Measurements from ENCODE around the gene PGS1. TPM values are rescaled to one million over a fixed set of nuclear protein-coding genes. Genes with fewer than 3 reads are reported as not detected.

The PGS1 gene
- total and polyA plus RNA-seq, 2 donors (not counting 1 experiment from before 2014, with no cell fraction given): 22.4 to 34.5 TPM

GRCh38 chr17:78397681-78398101 is 19.2 kb downstream of the PGS1 start:
- Histone ChIP-seq H3K9me3 (ENCODE audit: control insufficient read depth, insufficient read depth, low read depth, low read length) (no peaks in the 10 kb centered on the region), H3K27me3 (ENCODE audit: control insufficient read depth, insufficient read depth, low read length) (no peaks in the 10 kb centered on the region), H4K20me1 (ENCODE audit: control insufficient read depth, extremely low read depth, insufficient read depth, low read length) (no peaks in the 10 kb centered on the region), H3K4me1 (ENCODE audit: control insufficient read depth, extremely low read depth, insufficient read depth, low read length) (peaks cover 12% of the 10 kb centered on the region), H3K36me3 (ENCODE audit: control insufficient read depth, insufficient read depth, low read length) (peaks cover 34% of the 10 kb centered on the region), H3K4me2 (ENCODE audit: extremely low read depth, insufficient read depth, low read length) (no peak overlapping the region), H3K9ac (ENCODE audit: insufficient read depth, low read length) (no peak overlapping the region), H2AFZ (ENCODE audit: low read length) (no peak overlapping the region), H3K27ac (ENCODE audit: insufficient read depth, low read length) (peak overlapping the region; percentile 76), H3K79me2 (ENCODE audit: control insufficient read depth, insufficient read depth, low read length) (peaks cover 44% of the 10 kb centered on the region), H3K4me3 (replicated peaks in 1 of 4; ENCODE audit: control extremely low read depth in 1 of 4, insufficient read depth in 1 of 4, low read depth in 3 of 4, low read length in 4 of 4) (no peak overlapping the region)
- TF ChIP-seq CTCF (conservative IDR thresholded peaks at IDR 0.05 in 1 of 2, IDR thresholded peaks at IDR 0.05 in 1 of 2; ENCODE audit: low read depth in 1 of 2, low read length in 2 of 2): no peak
- TF ChIP-seq EZH2 (IDR thresholded peaks at IDR 0.05; ENCODE audit: low read length, missing control alignments): no peak
- peak in 1 of 2 donors; percentile 82 for DNase-seq (ENCODE audit: low read depth in 2 of 2)

- H3K79me2 ChIP-seq (ENCODE audit: control insufficient read depth, insufficient read depth, low read length): peaks cover 41% of the 10 kb centered on the region
- no peak overlapping the region for H2AFZ ChIP-seq (ENCODE audit: low read length)
- H3K4me3 ChIP-seq (replicated peaks in 1 of 4; ENCODE audit: control extremely low read depth in 1 of 4, insufficient read depth in 1 of 4, low read depth in 3 of 4, low read length in 4 of 4): no peak overlapping the region
- H3K27me3 ChIP-seq (ENCODE audit: control insufficient read depth, insufficient read depth, low read length): no peaks in the 10 kb centered on the region
- H3K36me3 ChIP-seq (ENCODE audit: control insufficient read depth, insufficient read depth, low read length): peaks cover 36% of the 10 kb centered on the region
- H3K27ac ChIP-seq (ENCODE audit: insufficient read depth, low read length): peak overlapping the region; percentile 76
- no peak for DNase-seq (ENCODE audit: low read depth in 2 of 2)
- no peaks in the 10 kb centered on the region for H4K20me1 ChIP-seq (ENCODE audit: control insufficient read depth, extremely low read depth, insufficient read depth, low read length)
- H3K4me1 ChIP-seq (ENCODE audit: control insufficient read depth, extremely low read depth, insufficient read depth, low read length): peaks cover 12% of the 10 kb centered on the region
- H3K9me3 ChIP-seq (ENCODE audit: control insufficient read depth, insufficient read depth, low read depth, low read length): no peaks in the 10 kb centered on the region
- no peak overlapping the region for H3K9ac ChIP-seq (ENCODE audit: insufficient read depth, low read length)
- H3K4me2 ChIP-seq (ENCODE audit: extremely low read depth, insufficient read depth, low read length): no peak overlapping the region
- no peak for TF ChIP-seq EZH2 (IDR thresholded peaks at IDR 0.05; ENCODE audit: low read length, missing control alignments)
- no peak for TF ChIP-seq CTCF (conservative IDR thresholded peaks at IDR 0.05 in 1 of 2, IDR thresholded peaks at IDR 0.05 in 1 of 2; ENCODE audit: low read depth in 1 of 2, low read length in 2 of 2)
These were observed 19.9 kb downstream of the PGS1 start for GRCh38 chr17:78398390-78398789.

GRCh38 chr17:78399028-78399692 is 20.7 kb downstream of the PGS1 start:
- Histone ChIP-seq H3K4me2 (ENCODE audit: extremely low read depth, insufficient read depth, low read length) (no peak overlapping the region), H3K9ac (ENCODE audit: insufficient read depth, low read length) (no peak overlapping the region), H3K4me3 (replicated peaks in 1 of 4; ENCODE audit: control extremely low read depth in 1 of 4, insufficient read depth in 1 of 4, low read depth in 3 of 4, low read length in 4 of 4) (no peak overlapping the region), H4K20me1 (ENCODE audit: control insufficient read depth, extremely low read depth, insufficient read depth, low read length) (no peaks in the 10 kb centered on the region), H3K4me1 (ENCODE audit: control insufficient read depth, extremely low read depth, insufficient read depth, low read length) (peaks cover 12% of the 10 kb centered on the region), H3K27ac (ENCODE audit: insufficient read depth, low read length) (no peak overlapping the region), H2AFZ (ENCODE audit: low read length) (no peak overlapping the region), H3K27me3 (ENCODE audit: control insufficient read depth, insufficient read depth, low read length) (no peaks in the 10 kb centered on the region), H3K79me2 (ENCODE audit: control insufficient read depth, insufficient read depth, low read length) (peaks cover 37% of the 10 kb centered on the region), H3K36me3 (ENCODE audit: control insufficient read depth, insufficient read depth, low read length) (peaks cover 36% of the 10 kb centered on the region), H3K9me3 (ENCODE audit: control insufficient read depth, insufficient read depth, low read depth, low read length) (no peaks in the 10 kb centered on the region)
- TF ChIP-seq CTCF (conservative IDR thresholded peaks at IDR 0.05 in 1 of 2, IDR thresholded peaks at IDR 0.05 in 1 of 2; ENCODE audit: low read depth in 1 of 2, low read length in 2 of 2) (no peak), EZH2 (IDR thresholded peaks at IDR 0.05; ENCODE audit: low read length, missing control alignments) (no peak)
- DNase-seq (ENCODE audit: low read depth in 2 of 2): no peak
